Smooth muscle cell (in vitro differentiated cells): ENCODE results near the gene TCERG1. TPM values are rescaled to one million over a fixed set of nuclear protein-coding genes. Genes with fewer than 3 reads are reported as not detected.
A peak's percentile ranks its signal among the peaks of the same experiment; 100 is the strongest.

ENCODE experiments used
- DNase-seq: peaks from one replicate; lab custom pipeline; 2025; ENCODE audit not compliant: unreplicated experiment; lab: John Stamatoyannopoulos, UW
- H2AFZ ChIP-seq: fragments of 200-600 bp; sonication (generic); 2 replicates; pipeline ENCODE4 v1.6.0; 2016; ENCODE audit warnings: antibody characterized with exemption, low read depth, mild to moderate bottlenecking
- H3F3A ChIP-seq: fragments of 200-600 bp; sonication (generic); 2 replicates; pipeline ENCODE4 v1.6.0; 2017; ENCODE audit warnings: antibody characterized with exemption, low read depth
- H3K27ac ChIP-seq: fragments of 200-600 bp; sonication (generic); 2 replicates; pipeline ENCODE4 v1.5.1; 2016; ENCODE audit warnings: low read depth, mild to moderate bottlenecking
- H3K27me3 ChIP-seq: fragments of 200-600 bp; sonication (generic); 2 replicates; pipeline ENCODE4 v1.6.1; 2016; ENCODE audit warnings: low read depth, mild to moderate bottlenecking
- H3K36me3 ChIP-seq: fragments of 200-600 bp; sonication (generic); 2 replicates; pipeline ENCODE4 v1.5.1; 2016; ENCODE audit warnings: low read depth
- H3K4me1 ChIP-seq: fragments of 200-600 bp; sonication (generic); 2 replicates; pipeline ENCODE4 v1.5.1; 2016; ENCODE audit warnings: low read depth
- H3K4me2 ChIP-seq: fragments of 200-600 bp; sonication (generic); 2 replicates; pipeline ENCODE4 v1.6.0; 2016; ENCODE audit warnings: mild to moderate bottlenecking
- H3K4me3 ChIP-seq: fragments of 200-600 bp; sonication (generic); 2 replicates; pipeline ENCODE4 v1.5.1; 2016; ENCODE audit warnings: mild to moderate bottlenecking
- H3K79me2 ChIP-seq: fragments of 200-600 bp; sonication (generic); 2 replicates; pipeline ENCODE4 v1.6.0; 2016; ENCODE audit warnings: low read depth, mild to moderate bottlenecking
- H3K9ac ChIP-seq: fragments of 200-600 bp; sonication (generic); 2 replicates; pipeline ENCODE4 v1.6.0; 2016; ENCODE audit warnings: low read depth
- H3K9me3 ChIP-seq: fragments of 200-600 bp; sonication (generic); replicated peaks from 2 replicates; pipeline ENCODE4 v1.5.1; 2016; ENCODE audit warnings: low read depth
- H4K20me1 ChIP-seq: fragments of 200-600 bp; sonication (generic); 2 replicates; pipeline ENCODE4 v1.6.0; 2016; ENCODE audit warnings: low read depth
- CTCF ChIP-seq: fragments of 200-600 bp; sonication (generic); IDR thresholded peaks from 2 replicates; pipeline ENCODE4 v1.5.1; 2017; ENCODE audit warnings: borderline replicate concordance, mild to moderate bottlenecking, antibody characterized with exemption; ENCODE audit not compliant: insufficient read depth, poor library complexity, severe bottlenecking
- WGBS: methylation state at CpG from one replicate; pipeline ENCODE4 v1.1.7; 2016; ENCODE audit warnings: low lambda C conversion rate; 5-methylcytosine and 5-hydroxymethylcytosine counted together
- polyA plus RNA-seq: library from polyadenylated mRNA; unstranded; fragments of >200 nt; fragmentation: Nextera tagmentation; extraction: Ambion mirVana; gene quantifications from 2 replicates; pipeline ENCODE4 v1.2.1, GENCODE V29; 2016
- total RNA-seq: library from RNA; depleted of rRNA; stranded (reverse); fragments of >200 nt; gene quantifications from 2 replicates; pipeline ENCODE4 v1.2.3, GENCODE V29; 2014

Gene TCERG1
- total and polyA plus RNA-seq, 2 experiments from 2014 or later = 48.8 to 87.5 TPM

DNA sequence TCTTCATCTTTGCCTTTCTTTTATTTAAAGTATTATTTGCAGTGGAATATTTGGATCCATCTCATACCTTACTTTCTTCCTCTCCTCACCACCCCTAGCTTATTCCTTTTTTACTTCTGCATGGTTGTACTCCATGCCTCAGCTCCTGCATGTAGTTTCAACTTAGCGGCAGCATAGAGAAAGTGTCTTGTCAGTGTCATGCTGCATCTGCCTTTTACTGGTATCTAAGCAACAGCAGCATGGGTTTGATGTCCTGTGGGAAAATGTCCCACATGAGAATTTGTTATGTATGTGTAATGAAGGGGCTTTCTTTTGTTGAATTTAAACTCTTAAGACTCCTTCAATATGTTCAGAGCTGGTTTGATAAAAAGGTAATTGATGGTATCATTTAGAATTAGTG lies 20.6 kb downstream of the TCERG1 start:
- H2AFZ ChIP-seq = no peak overlapping the region
- H3K4me2 ChIP-seq = no peak overlapping the region
- H3K36me3 ChIP-seq = peaks cover 42% of the 10 kb centered on the region
- H3K9ac ChIP-seq = no peak overlapping the region
- H3K9me3 ChIP-seq = no peaks in the 10 kb centered on the region
- no peak overlapping the region for H3K27ac ChIP-seq
- no peaks in the 10 kb centered on the region for H3K27me3 ChIP-seq
- WGBS = 91% methylated on average over 1 of the region's 1 CpG
- peaks cover 30% of the 10 kb centered on the region for H3K79me2 ChIP-seq
- no peak for TF ChIP-seq CTCF
- DNase-seq = no peak
- peaks cover 55% of the 10 kb centered on the region for H4K20me1 ChIP-seq
- H3K4me3 ChIP-seq = no peak overlapping the region
- no peaks in the 10 kb centered on the region for H3F3A ChIP-seq
- no peaks in the 10 kb centered on the region for H3K4me1 ChIP-seq

- no peaks in the 10 kb centered on the region for H3K9me3 ChIP-seq
- H3K27ac ChIP-seq = no peak overlapping the region
- H3K27me3 ChIP-seq = no peaks in the 10 kb centered on the region
- WGBS = 91% methylated on average over 1 of the region's 1 CpG
- no peak for DNase-seq
- peaks cover 35% of the 10 kb centered on the region for H3K36me3 ChIP-seq
- no peak for TF ChIP-seq CTCF
- peaks cover 28% of the 10 kb centered on the region for H4K20me1 ChIP-seq
- no peak overlapping the region for H3K4me2 ChIP-seq
- H3K9ac ChIP-seq = no peak overlapping the region
- H3K4me3 ChIP-seq = no peak overlapping the region
- no peaks in the 10 kb centered on the region for H3F3A ChIP-seq
- no peak overlapping the region for H2AFZ ChIP-seq
- H3K4me1 ChIP-seq = no peaks in the 10 kb centered on the region
- peaks cover 12% of the 10 kb centered on the region for H3K79me2 ChIP-seq
These were observed 26.9 kb downstream of the TCERG1 start for GRCh38 chr5:146474065-146474464.

DNA sequence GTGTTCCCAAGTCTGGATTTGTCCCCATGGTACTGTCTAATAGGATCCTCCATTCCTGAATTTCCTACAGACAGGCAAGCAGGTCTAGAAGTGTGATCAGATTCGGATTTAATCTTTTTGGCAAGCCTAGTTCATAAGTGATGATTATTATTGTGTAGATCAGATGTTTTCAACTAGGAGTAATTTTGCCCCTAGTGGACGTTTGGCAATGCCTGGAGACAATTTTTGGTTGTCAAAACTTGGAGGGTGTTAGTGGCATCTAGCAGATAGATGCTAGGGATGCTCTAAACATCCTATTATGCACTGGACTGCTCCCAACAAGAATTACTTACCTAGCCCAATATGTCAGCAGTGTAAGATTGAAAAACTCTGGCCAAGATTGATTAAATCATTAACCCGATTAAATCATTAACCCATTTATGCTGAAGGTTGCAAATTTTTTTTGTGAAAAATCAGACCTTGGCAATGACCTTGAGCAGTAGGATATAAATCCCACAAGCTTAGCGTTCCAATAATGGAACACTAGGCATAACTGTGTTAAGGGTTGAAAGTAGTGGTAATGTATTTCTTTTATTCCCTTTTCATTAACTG lies 28.2 kb downstream of the TCERG1 start:
- peak; percentile 21 for TF ChIP-seq CTCF
- 91% methylated on average over 4 of the region's 4 CpGs for WGBS
- DNase-seq = no peak
- H3K4me2 ChIP-seq = no peak overlapping the region
- no peaks in the 10 kb centered on the region for H3K27me3 ChIP-seq
- H3K4me1 ChIP-seq = no peaks in the 10 kb centered on the region
- H3K9ac ChIP-seq = no peak overlapping the region
- peaks cover 11% of the 10 kb centered on the region for H3K79me2 ChIP-seq
- peaks cover 36% of the 10 kb centered on the region for H3K36me3 ChIP-seq
- H3K27ac ChIP-seq = no peak overlapping the region
- H2AFZ ChIP-seq = no peak overlapping the region
- H3K4me3 ChIP-seq = no peak overlapping the region
- H3F3A ChIP-seq = no peaks in the 10 kb centered on the region
- H4K20me1 ChIP-seq = peaks cover 27% of the 10 kb centered on the region
- no peaks in the 10 kb centered on the region for H3K9me3 ChIP-seq

GRCh38 chr5:146475906-146476305 lies 28.8 kb downstream of the TCERG1 start:
- Histone ChIP-seq H3K4me1 (no peaks in the 10 kb centered on the region), H3K9me3 (no peaks in the 10 kb centered on the region), H2AFZ (no peak overlapping the region), H4K20me1 (peaks cover 27% of the 10 kb centered on the region), H3K9ac (no peak overlapping the region), H3K4me2 (no peak overlapping the region), H3K27ac (no peak overlapping the region), H3K27me3 (no peaks in the 10 kb centered on the region), H3F3A (no peaks in the 10 kb centered on the region), H3K4me3 (no peak overlapping the region), H3K79me2 (peaks cover 11% of the 10 kb centered on the region), H3K36me3 (peaks cover 31% of the 10 kb centered on the region)
- no peak for TF ChIP-seq CTCF
- 92% methylated on average over 1 of the region's 1 CpG for WGBS
- DNase-seq = no peak
